AG08395 (cell line): Measurements from ENCODE around the gene TMEM237.
"Not testable (repeated sequence)": the region's sequence is repeated elsewhere in the genome, so short reads cannot be mapped to it uniquely, and the experiment has no call there.

Experiments used
- DNase-seq: peaks from one replicate; pipeline ENCODE4 v3.0.0; 2012; ENCODE audit warnings: mixed read lengths, low spot score

Gene TMEM237

GRCh38 chr2:201643216-201643890 lies at the start of gene TMEM237:
Gene TMEM237 (minus strand): TSS chr2:201643503. CDS start chr2:201643400, 103 bp downstream.
- peak; percentile 58 for DNase-seq

- DNase-seq, result no peak
Observed at GRCh38 chr2:201685156-201685555, 41.9 kb upstream of the TMEM237 start.

GRCh38 chr2:201680743-201681142 lies 37.4 kb upstream of the TMEM237 start:
- no peak for DNase-seq

GRCh38 chr2:201678401-201678800 lies 35.1 kb upstream of the TMEM237 start:
- no peak for DNase-seq

- no peak for DNase-seq
Observed at GRCh38 chr2:201675454-201675853, 32.2 kb upstream of the TMEM237 start.

- no peak for DNase-seq
Observed at GRCh38 chr2:201674794-201675193, 31.5 kb upstream of the TMEM237 start.

GRCh38 chr2:201674298-201674697 lies 31.0 kb upstream of the TMEM237 start:
- DNase-seq, result no peak

GRCh38 chr2:201673546-201673945 lies 30.2 kb upstream of the TMEM237 start:
- DNase-seq, result no peak

- not testable (repeated sequence) for DNase-seq
Observed at GRCh38 chr2:201671205-201671604, 27.9 kb upstream of the TMEM237 start.

GRCh38 chr2:201669865-201670264 lies 26.6 kb upstream of the TMEM237 start:
- DNase-seq, result no peak

- DNase-seq, result no peak
Observed at GRCh38 chr2:201668402-201668910, 25.2 kb upstream of the TMEM237 start.

GRCh38 chr2:201664334-201664733 lies 21.0 kb upstream of the TMEM237 start:
- no peak for DNase-seq

GRCh38 chr2:201661366-201661765 lies 18.1 kb upstream of the TMEM237 start:
- no peak for DNase-seq

- no peak for DNase-seq
Observed at GRCh38 chr2:201660293-201660895, 17.1 kb upstream of the TMEM237 start.

GRCh38 chr2:201656740-201657139 lies 13.4 kb upstream of the TMEM237 start:
- DNase-seq, result no peak

GRCh38 chr2:201656102-201656501 lies 12.8 kb upstream of the TMEM237 start:
- DNase-seq, result no peak

GRCh38 chr2:201654616-201655384 lies 11.5 kb upstream of the TMEM237 start:
- DNase-seq, result peak; percentile 78

GRCh38 chr2:201653221-201653620 lies 9.9 kb upstream of the TMEM237 start:
- DNase-seq, result no peak

GRCh38 chr2:201649442-201649841 lies 6.1 kb upstream of the TMEM237 start:
- no peak for DNase-seq

GRCh38 chr2:201647431-201647830 lies 4.1 kb upstream of the TMEM237 start:
- no peak for DNase-seq

- DNase-seq, result no peak
Observed at GRCh38 chr2:201644001-201644400, 698 bp upstream of the TMEM237 start.

- DNase-seq, result peak; percentile 91
Observed at GRCh38 chr2:201642579-201643215, 606 bp downstream of the TMEM237 start.
